Measurements from ENCODE around the gene IL1RL2.

IL1RL2 gene

GRCh38 chr2:102159295-102159694 is 27.5 kb upstream of the IL1RL2 start:
- DNase-seq = no peak

- DNase-seq = no peak
Measured at GRCh38 chr2:102166189-102166845, 20.5 kb upstream of the IL1RL2 start.

GRCh38 chr2:102168026-102168771 is 18.6 kb upstream of the IL1RL2 start:
- no peak for DNase-seq

- no peak for DNase-seq
Measured at GRCh38 chr2:102171946-102172345, 14.9 kb upstream of the IL1RL2 start.

- no peak for DNase-seq
Measured at GRCh38 chr2:102172745-102173144, 14.1 kb upstream of the IL1RL2 start.

- no peak for DNase-seq
Measured at GRCh38 chr2:102176172-102176571, 10.7 kb upstream of the IL1RL2 start.

GRCh38 chr2:102177814-102178478 is 8.9 kb upstream of the IL1RL2 start:
- no peak for DNase-seq

- no peak for DNase-seq
Measured at GRCh38 chr2:102179061-102179460, 7.8 kb upstream of the IL1RL2 start.

- no peak for DNase-seq
Measured at GRCh38 chr2:102179788-102180686, 6.8 kb upstream of the IL1RL2 start.

GRCh38 chr2:102180687-102180999 is 6.2 kb upstream of the IL1RL2 start:
- no peak for DNase-seq

GRCh38 chr2:102181376-102181775 is 5.4 kb upstream of the IL1RL2 start:
- DNase-seq = no peak

- no peak for DNase-seq
Measured at GRCh38 chr2:102181919-102182635, 4.7 kb upstream of the IL1RL2 start.

GRCh38 chr2:102184018-102184417 is 2.8 kb upstream of the IL1RL2 start:
- no peak for DNase-seq

GRCh38 chr2:102184568-102184967 is 2.3 kb upstream of the IL1RL2 start:
- DNase-seq = no peak

- DNase-seq = peak; percentile 15
Measured at GRCh38 chr2:102185347-102185746, 1.5 kb upstream of the IL1RL2 start.

- peak; percentile 42 for DNase-seq
Measured at GRCh38 chr2:102187496-102188150, 800 bp downstream of the IL1RL2 start.

- no peak for DNase-seq
Measured at GRCh38 chr2:102190430-102191107, 3.7 kb downstream of the IL1RL2 start.

GRCh38 chr2:102191501-102191900 is 4.7 kb downstream of the IL1RL2 start:
- no peak for DNase-seq

GRCh38 chr2:102193074-102193473 is 6.3 kb downstream of the IL1RL2 start:
- no peak for DNase-seq

- no peak for DNase-seq
Measured at GRCh38 chr2:102194609-102195268, 7.9 kb downstream of the IL1RL2 start.
